DOHH2 (cell line): ENCODE data around the gene KCTD13.

Experiments
- H3F3A ChIP-seq: fragments of 200-600 bp; sonication (generic), shearing (Covaris generic); 2 replicates; pipeline ENCODE4 v1.6.0; 2016; ENCODE audit warnings: antibody characterized with exemption, mild to moderate bottlenecking; ENCODE audit not compliant: control insufficient read depth, insufficient read depth
- H3K27ac ChIP-seq: fragments of 200-600 bp; sonication (generic); 2 replicates; pipeline ENCODE4 v1.5.1; 2014; ENCODE audit warnings: low read depth, mild to moderate bottlenecking, low read length, moderate library complexity
- H3K27me3 ChIP-seq: fragments of 200-600 bp; sonication (generic); 2 replicates; pipeline ENCODE4 v1.6.1; 2014; ENCODE audit warnings: mild to moderate bottlenecking, low read length, mixed read lengths; ENCODE audit not compliant: control insufficient read depth
- H3K36me3 ChIP-seq: fragments of 200-600 bp; sonication (generic); 2 replicates; pipeline ENCODE4 v1.6.1; 2014; ENCODE audit warnings: mild to moderate bottlenecking, low read length, moderate library complexity, mixed read lengths; ENCODE audit not compliant: control insufficient read depth
- H3K4me1 ChIP-seq: fragments of 200-600 bp; sonication (generic); 2 replicates; pipeline ENCODE4 v1.6.1; 2014; ENCODE audit warnings: mild to moderate bottlenecking, low read length, mixed read lengths; ENCODE audit not compliant: control insufficient read depth
- H3K4me2 ChIP-seq: fragments of 200-600 bp; sonication (generic); 2 replicates; pipeline ENCODE4 v1.6.0; 2014; ENCODE audit warnings: mild to moderate bottlenecking, low read length, moderate library complexity
- H3K4me3 ChIP-seq: fragments of 200-600 bp; sonication (generic); 2 replicates; pipeline ENCODE4 v1.5.1; 2014; ENCODE audit warnings: mild to moderate bottlenecking, low read length, mixed read lengths
- H3K79me2 ChIP-seq: fragments of 200-600 bp; sonication (generic); 2 replicates; pipeline ENCODE4 v1.6.1; 2014; ENCODE audit warnings: mild to moderate bottlenecking, low read length, mixed read lengths; ENCODE audit not compliant: control insufficient read depth
- H3K9me2 ChIP-seq: fragments of 200-600 bp; sonication (generic); replicated peaks from 2 replicates; pipeline ENCODE4 v1.6.1; 2014; ENCODE audit warnings: mild to moderate bottlenecking, low read length, mixed read lengths; ENCODE audit not compliant: control insufficient read depth
- H3K9me3 ChIP-seq: fragments of 200-600 bp; sonication (generic); 2 replicates; pipeline ENCODE4 v1.6.1; 2014; ENCODE audit warnings: antibody characterized with exemption, low read length, mixed read lengths; ENCODE audit not compliant: control insufficient read depth, insufficient read depth
- H4K20me1 ChIP-seq: fragments of 200-600 bp; sonication (generic); 2 replicates; pipeline ENCODE4 v1.6.0; 2014; ENCODE audit warnings: low read depth, mild to moderate bottlenecking, antibody characterized with exemption, low read length, moderate library complexity; ENCODE audit not compliant: control insufficient read depth, insufficient read depth
- CTCF ChIP-seq: fragments of 200-600 bp; sonication (generic); IDR thresholded peaks from one replicate; pipeline ENCODE4 v1.5.1; 2014; ENCODE audit warnings: antibody characterized with exemption, mild to moderate bottlenecking, low read depth, low read length; ENCODE audit not compliant: poor library complexity, severe bottlenecking
- EZH2phosphoT487 ChIP-seq: fragments of 200-600 bp; sonication (generic); IDR thresholded peaks from 2 replicates; pipeline ENCODE4 v1.6.1; 2017; ENCODE audit warnings: borderline replicate concordance, mild to moderate bottlenecking, antibody characterized with exemption, low read length, moderate library complexity, mixed read lengths

The KCTD13 gene

GRCh38 chr16:29921034-29921385, 5.0 kb downstream of the KCTD13 start:
- peaks cover 44% of the 10 kb centered on the region for H3K36me3 ChIP-seq
- no peak overlapping the region for H3K27ac ChIP-seq
- H3K9me3 ChIP-seq = no peaks in the 10 kb centered on the region
- peaks cover 4% of the 10 kb centered on the region; the same call in 1 of the 2 replicates for H4K20me1 ChIP-seq
- H3K4me3 ChIP-seq = no peak overlapping the region
- no peaks in the 10 kb centered on the region for H3K27me3 ChIP-seq
- H3K4me1 ChIP-seq = peaks cover 11% of the 10 kb centered on the region
- H3K9me2 ChIP-seq = no peaks in the 10 kb centered on the region
- H3K79me2 ChIP-seq = peaks cover 20% of the 10 kb centered on the region
- H3F3A ChIP-seq = 0 out of 2 replicates have a peak, but pooled peaks cover 3% of the 10 kb centered on the region
- no peak for TF ChIP-seq EZH2phosphoT487
- no peak for TF ChIP-seq CTCF
- H3K4me2 ChIP-seq = no peak overlapping the region

GRCh38 chr16:29920288-29921033, 5.6 kb downstream of the KCTD13 start:
- no peak overlapping the region for H3K27ac ChIP-seq
- H3K4me2 ChIP-seq = no peak overlapping the region
- peaks cover 4% of the 10 kb centered on the region; the same call in 1 of the 2 replicates for H4K20me1 ChIP-seq
- no peaks in the 10 kb centered on the region for H3K9me3 ChIP-seq
- TF ChIP-seq CTCF = no peak
- TF ChIP-seq EZH2phosphoT487 = no peak
- H3K4me3 ChIP-seq = no peak overlapping the region
- peaks cover 42% of the 10 kb centered on the region for H3K36me3 ChIP-seq
- H3K27me3 ChIP-seq = no peaks in the 10 kb centered on the region
- H3K4me1 ChIP-seq = peaks cover 11% of the 10 kb centered on the region
- 0 out of 2 replicates have a peak, but pooled peaks cover 3% of the 10 kb centered on the region for H3F3A ChIP-seq
- H3K9me2 ChIP-seq = no peaks in the 10 kb centered on the region
- peaks cover 14% of the 10 kb centered on the region for H3K79me2 ChIP-seq

- Histone ChIP-seq H4K20me1 (no peaks in the 10 kb centered on the region), H3F3A (no peaks in the 10 kb centered on the region), H3K27me3 (no peaks in the 10 kb centered on the region), H3K27ac (no peak overlapping the region), H3K9me2 (no peaks in the 10 kb centered on the region), H3K4me2 (no peak overlapping the region), H3K36me3 (peaks cover 24% of the 10 kb centered on the region), H3K9me3 (no peaks in the 10 kb centered on the region), H3K4me1 (no peaks in the 10 kb centered on the region), H3K4me3 (no peak overlapping the region), H3K79me2 (no peaks in the 10 kb centered on the region)
- no peak for TF ChIP-seq CTCF
- TF ChIP-seq EZH2phosphoT487 = no peak
Measured at GRCh38 chr16:29916979-29917378, 9.0 kb downstream of the KCTD13 start.
